Measurements from ENCODE around the gene KCNA3.

- TF ChIP-seq, protein P1, sequence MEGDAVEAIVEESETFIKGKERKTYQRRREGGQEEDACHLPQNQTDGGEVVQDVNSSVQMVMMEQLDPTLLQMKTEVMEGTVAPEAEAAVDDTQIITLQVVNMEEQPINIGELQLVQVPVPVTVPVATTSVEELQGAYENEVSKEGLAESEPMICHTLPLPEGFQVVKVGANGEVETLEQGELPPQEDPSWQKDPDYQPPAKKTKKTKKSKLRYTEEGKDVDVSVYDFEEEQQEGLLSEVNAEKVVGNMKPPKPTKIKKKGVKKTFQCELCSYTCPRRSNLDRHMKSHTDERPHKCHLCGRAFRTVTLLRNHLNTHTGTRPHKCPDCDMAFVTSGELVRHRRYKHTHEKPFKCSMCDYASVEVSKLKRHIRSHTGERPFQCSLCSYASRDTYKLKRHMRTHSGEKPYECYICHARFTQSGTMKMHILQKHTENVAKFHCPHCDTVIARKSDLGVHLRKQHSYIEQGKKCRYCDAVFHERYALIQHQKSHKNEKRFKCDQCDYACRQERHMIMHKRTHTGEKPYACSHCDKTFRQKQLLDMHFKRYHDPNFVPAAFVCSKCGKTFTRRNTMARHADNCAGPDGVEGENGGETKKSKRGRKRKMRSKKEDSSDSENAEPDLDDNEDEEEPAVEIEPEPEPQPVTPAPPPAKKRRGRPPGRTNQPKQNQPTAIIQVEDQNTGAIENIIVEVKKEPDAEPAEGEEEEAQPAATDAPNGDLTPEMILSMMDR (IDR thresholded peaks at IDR 0.05): no peak
- TF ChIP-seq POLR2A (IDR thresholded peaks at IDR 0.05): no peak
These were observed 17.4 kb downstream of the KCNA3 start for GRCh38 chr1:110657351-110657750.

Measured in testis (tissue), 2 donors.